GM19397 (cell line): ENCODE results near the gene RAMP1.
"Not testable (repeated sequence)": the region's sequence is repeated elsewhere in the genome, so short reads cannot be mapped to it uniquely, and the experiment has no call there.

ENCODE experiments used
- ATAC-seq: cut with Tn5 transposase; IDR thresholded peaks from one replicate; pipeline ENCODE4 v1.9.1; 2021; ENCODE audit warnings: mild to moderate bottlenecking, moderate library complexity; ENCODE audit not compliant: unreplicated experiment

RAMP1 gene

DNA sequence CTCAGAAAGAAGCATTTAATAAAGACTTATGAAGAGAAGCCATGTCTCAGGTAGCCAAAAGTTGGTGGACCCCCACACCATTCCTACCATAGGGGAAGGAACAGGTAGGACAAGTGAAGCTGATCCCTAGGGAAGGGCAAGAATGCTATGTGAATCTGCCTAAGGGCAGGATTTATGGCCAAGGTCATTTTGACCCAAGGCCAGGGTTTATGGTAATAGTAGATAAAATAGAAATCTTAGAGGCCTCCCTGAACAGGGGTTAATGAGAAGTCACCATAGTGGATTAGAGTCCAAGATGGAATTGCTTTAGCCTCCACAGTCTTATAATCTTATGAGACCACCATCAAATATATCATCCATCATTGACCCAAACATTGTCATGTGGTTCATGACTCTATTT lies 81.4 kb downstream of the RAMP1 start:
- no peak for ATAC-seq

DNA sequence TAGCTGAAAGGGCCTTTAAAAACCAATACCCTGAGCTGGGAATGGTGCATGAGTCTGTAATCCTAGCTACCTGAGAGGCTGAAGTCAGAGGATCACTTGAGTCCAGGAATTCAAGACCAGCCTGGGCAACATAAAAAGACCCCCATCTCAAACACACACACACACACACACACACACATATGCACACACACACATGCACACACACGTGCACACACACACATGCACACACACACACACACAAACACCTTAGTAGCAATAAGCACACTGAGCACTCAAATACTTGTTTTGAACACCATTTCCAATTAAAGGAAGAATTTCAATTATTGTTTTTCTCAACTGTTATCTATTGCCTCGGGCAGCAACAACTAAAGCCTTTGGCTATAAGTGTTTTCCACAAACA lies 81.8 kb downstream of the RAMP1 start:
- no peak for ATAC-seq

DNA sequence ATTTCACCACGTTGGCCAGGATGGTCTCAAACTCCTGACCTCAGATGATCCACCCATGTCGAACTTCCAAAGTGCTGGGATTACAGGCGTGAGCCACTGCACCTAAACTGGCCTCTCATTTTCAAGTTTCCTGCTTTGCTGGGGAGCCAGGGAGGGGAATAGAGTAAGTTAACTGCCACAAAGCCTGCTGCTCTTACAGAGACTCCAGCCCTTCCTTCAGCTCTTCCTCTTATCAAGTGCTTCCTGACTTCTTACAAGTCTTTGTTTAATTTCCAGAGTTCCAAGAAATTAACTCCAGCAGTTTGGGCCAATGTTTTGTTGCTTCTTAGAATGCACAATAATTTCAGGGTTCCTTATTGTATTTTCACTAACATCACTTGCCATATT lies 83.1 kb downstream of the RAMP1 start:
- no peak for ATAC-seq

DNA sequence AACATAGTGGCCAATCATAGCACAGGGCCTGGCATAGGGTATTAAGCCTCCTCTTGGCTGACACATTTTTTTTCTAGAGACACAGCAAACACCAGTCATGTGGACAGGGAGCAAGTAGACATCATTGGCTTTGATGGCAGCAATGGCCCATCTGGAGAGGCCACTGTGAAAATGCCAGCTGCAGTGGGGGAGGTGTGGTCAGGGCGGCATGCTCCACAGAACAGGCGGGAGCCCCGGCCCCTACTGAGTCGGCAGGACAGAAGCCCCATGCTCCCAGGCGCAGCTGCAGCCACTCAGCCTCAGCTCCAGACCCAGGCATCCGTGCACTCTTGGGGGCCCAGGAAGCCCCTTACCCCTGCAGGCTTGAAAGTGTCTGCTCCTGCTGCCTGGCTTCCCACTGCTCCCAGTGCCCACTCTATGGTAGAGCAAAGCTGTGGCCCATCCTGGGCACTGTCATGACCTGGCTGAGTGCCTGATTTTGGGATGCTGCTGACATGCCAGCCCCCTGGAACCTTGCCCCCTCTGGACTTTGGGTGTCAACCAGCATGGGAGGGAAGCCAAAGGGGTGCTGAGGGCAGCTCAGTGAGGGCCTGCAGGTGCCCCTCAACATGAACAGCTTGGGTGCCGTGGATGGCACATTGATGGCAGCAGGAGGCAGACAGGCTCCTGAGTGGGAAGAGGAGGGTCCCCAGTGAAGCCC lies 84.1 kb downstream of the RAMP1 start:
- ATAC-seq, result no peak

DNA sequence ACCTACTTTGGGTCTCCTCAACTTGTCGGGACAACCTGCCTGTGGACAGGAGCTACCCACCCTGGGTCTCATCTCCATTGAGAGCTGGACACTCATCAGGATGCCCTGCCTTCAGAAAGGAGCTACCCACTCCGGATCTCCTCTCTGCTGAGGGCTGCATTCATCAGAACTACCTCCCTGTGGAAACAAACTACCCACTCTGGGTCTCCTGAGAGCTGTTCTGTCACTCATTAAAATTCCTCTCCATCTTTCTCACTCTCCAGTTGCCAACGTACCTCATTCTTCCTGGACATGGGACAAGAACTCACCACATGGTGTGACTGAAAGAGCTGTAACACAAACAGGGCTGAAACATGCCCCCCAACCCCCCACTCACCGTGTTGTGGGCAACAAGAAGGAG lies 84.9 kb downstream of the RAMP1 start:
- no peak for ATAC-seq

DNA sequence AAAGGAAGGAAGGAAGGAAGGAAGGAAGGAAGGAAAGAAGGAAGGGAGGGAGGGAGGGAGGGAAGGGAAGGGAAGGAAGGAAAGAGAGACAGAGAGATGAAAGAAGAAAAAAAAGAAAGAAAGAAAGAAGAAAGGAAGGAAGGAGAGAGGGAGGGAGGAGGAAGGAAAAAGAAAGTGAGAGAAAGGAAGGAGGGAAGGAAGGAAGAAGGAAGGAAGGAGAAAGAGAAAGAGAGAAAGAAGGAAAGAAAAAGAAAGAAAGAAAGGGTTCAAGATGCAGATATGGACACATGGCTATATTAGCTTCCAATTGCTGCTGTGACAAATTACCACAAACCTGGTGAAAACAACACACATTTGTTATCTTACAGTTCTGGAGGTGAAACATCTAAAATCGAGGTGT lies 87.0 kb downstream of the RAMP1 start:
- no peak for ATAC-seq

DNA sequence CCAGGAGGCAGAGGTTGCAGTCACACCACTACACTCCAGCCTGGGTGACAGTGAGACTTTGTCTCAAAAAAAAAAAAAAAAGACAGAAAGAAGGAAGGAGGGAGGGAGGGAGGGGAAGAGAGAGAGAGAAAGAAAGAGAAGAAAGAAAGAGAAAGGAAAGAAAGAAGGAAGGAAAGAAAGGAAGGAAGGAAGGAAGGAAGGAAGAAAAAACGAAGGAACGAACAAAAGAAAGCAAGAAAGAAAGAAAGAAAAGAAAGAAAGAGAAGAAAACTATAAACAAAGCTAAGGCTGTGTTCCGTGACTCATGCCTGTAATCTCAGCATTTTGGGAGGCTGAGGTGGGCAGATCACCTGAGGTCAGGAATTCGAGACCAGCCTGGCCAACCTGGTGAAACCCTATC lies 91.9 kb downstream of the RAMP1 start:
- not testable (repeated sequence) for ATAC-seq

DNA sequence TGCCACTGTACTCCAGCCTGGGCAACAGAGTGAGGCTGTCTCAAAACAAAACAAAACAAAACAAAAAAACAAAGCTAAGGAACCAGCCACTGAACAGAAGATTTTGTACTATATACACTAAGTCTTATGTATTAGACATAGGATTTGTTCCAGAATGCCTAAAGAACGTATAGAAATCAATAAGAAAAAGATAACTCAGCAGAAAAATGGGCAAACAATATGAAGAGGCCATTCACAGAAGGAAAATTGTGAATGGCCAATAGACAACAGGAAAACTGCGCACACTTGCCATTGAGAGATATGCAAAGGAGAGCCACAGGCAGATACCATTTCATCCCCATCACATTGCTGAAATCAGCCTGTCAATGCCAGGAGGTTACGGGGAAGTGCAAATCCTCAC lies 92.5 kb downstream of the RAMP1 start:
- ATAC-seq, result no peak

DNA sequence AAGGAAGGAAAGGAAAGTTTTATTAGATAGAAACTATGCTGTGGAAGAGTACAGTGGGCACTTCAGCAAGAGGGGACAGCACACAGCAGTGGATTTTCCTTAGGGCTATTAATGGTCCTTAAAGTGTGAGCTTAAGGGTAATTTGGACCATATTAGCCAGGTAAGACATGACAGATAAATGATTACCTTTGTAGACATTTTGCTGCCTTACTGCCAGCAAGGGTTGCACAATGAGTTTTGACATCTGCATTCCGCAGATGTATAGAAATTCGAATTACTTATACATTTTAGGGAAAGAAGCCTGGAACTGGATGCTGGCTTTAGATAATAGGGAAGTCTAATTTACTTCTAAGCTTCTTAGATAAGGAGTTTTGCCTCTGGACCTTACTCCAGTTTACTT lies 93.4 kb downstream of the RAMP1 start:
- ATAC-seq, result no peak

DNA sequence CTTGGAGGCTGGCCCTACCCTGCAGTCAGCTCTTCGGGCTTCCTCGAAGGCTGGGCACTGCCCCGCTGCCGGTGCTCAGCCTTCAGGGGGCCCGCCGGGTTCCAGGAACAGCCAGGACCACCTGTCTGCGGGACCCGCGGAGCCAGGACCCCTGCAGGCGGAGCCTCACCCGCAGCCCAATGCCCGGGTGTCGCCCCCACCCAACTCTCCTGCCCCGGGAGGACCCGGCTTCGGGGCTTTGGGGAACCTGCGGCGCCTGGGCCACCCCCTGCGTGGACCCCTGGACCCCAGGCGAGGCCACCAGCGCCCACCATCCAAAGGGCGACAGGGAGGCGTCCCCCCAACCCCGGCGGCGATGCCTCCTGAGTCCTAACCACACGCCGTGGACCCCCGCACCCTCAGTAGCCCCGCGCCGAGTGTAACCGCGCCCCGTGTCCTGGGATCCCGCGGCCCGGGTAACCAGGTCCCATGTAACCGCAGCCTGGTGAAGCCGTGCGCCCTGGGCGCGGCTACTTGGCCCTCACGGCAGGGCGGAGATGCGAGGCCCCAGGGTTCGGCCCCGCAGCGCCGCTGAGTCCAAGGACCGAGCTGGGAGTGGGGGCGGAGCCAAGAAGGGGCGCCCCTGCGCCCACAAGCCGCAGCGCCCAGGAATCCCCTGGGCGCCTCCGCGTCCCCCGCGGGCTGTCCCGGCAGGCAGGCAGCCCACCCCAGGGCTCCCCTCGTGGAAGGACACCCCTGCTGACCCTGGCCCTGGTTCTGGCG lies 96.4 kb downstream of the RAMP1 start:
- no peak for ATAC-seq

DNA sequence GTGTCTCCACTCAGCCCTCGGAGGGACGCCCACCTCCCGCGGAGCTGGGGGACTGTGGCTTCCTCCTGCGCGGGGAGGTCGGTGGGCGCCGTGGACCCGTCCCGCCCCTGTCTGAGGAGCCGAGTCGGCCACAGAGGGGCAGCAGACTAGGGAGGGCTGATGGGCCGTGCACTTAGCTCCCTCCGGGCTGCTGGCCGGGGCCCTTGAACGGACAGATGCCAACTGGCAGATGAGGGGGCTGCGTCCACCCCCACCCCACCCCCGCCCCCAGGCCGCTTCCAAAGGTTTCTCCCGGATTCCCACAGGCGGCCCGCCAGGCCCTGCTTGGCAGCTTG lies 96.9 kb downstream of the RAMP1 start:
- ATAC-seq, result no peak

DNA sequence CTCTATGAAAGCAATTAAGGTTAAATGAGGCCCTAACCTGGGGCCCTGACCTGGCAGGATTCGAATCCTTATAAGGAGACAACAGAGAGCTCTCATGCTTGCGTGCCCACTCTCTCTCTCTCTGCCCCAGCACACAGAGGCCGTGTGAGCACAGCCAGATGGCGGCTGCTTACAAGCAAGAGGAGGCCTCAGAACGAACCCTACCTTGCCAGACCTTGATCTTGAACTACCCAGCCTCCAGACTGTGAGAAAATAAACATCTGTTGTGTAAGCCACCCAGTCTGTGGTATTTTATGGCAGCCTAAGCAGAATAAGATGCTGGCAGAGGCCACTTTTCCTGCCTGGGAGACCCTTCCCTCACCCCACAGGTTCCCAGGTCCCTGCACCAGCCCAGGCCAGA lies 102.2 kb downstream of the RAMP1 start:
- ATAC-seq, result no peak
